Stomach smooth muscle (tissue), 2 donors: ENCODE data around the gene SHKBP1.

ENCODE experiments used
- H3K27ac ChIP-seq: one replicate; pipeline ENCODE4 v1.7.0; 2013; ENCODE audit warnings: mild to moderate bottlenecking, low read length, inconsistent platforms
- H3K27me3 ChIP-seq, 2 donors: one replicate each; pipeline ENCODE4 v1.7.0; 2013; ENCODE audit warnings: low read length in 2 of 2; ENCODE audit not compliant: insufficient read depth in 2 of 2, control insufficient read depth in 1 of 2
- H3K36me3 ChIP-seq, 2 donors: one replicate each; pipeline ENCODE4 v1.7.0; 2013; ENCODE audit warnings: low read length in 2 of 2; ENCODE audit not compliant: control insufficient read depth in 2 of 2, insufficient read depth in 2 of 2
- H3K4me1 ChIP-seq: one replicate; pipeline ENCODE4 v1.7.0; 2013; ENCODE audit warnings: low read length; ENCODE audit not compliant: control insufficient read depth, insufficient read depth
- H3K4me3 ChIP-seq, 2 donors: one replicate each; pipeline ENCODE4 v1.7.0; 2013; ENCODE audit warnings: low read length in 2 of 2
- H3K9ac ChIP-seq, 2 donors: one replicate each; pipeline ENCODE4 v1.7.0; 2013; ENCODE audit warnings: low read length in 2 of 2, mild to moderate bottlenecking in 1 of 2
- H3K9me3 ChIP-seq, 2 donors: one replicate each; pipeline ENCODE4 v1.7.0; 2013; ENCODE audit warnings: low read length in 2 of 2; ENCODE audit not compliant: control insufficient read depth in 2 of 2
- donor health status: healthy.
- donor health status: Pancreatic carcinoma.

Gene SHKBP1

GRCh38 chr19:40603389-40604170, 26.9 kb downstream of the SHKBP1 start:
- Histone ChIP-seq H3K4me1 (peaks cover 63% of the 10 kb centered on the region), H3K9me3 (no peaks in the 10 kb centered on the region), H3K36me3 (no peaks in the 10 kb centered on the region), H3K9ac (peak overlapping the region; percentile 58 to 68), H3K4me3 (peak overlapping the region; percentile 49 to 77), H3K27me3 (peaks cover 4 to 20% of the 10 kb centered on the region in 2 donors), H3K27ac (peak overlapping the region; percentile 73)

- Histone ChIP-seq H3K9ac (no peak overlapping the region), H3K4me1 (peaks cover 58% of the 10 kb centered on the region), H3K9me3 (no peaks in the 10 kb centered on the region), H3K36me3 (no peaks in the 10 kb centered on the region), H3K27ac (peak overlapping the region; percentile 73), H3K4me3 (peak overlapping the region; percentile 49 to 77), H3K27me3 (peaks cover under 1 to 21% of the 10 kb centered on the region in 2 donors)
Observed at GRCh38 chr19:40604171-40604646, 27.5 kb downstream of the SHKBP1 start.

GRCh38 chr19:40604647-40605215, 28.1 kb downstream of the SHKBP1 start:
- Histone ChIP-seq H3K4me1 (peaks cover 57% of the 10 kb centered on the region), H3K9ac (no peak overlapping the region), H3K27me3 (peaks cover 0 to 26% of the 10 kb centered on the region in 2 donors), H3K36me3 (no peaks in the 10 kb centered on the region), H3K9me3 (no peaks in the 10 kb centered on the region), H3K4me3 (peak overlapping the region; percentile 51 to 77), H3K27ac (peak overlapping the region; percentile 24)

- H3K9me3 ChIP-seq: no peaks in the 10 kb centered on the region
- H3K27me3 ChIP-seq: peaks cover 0 to 23% of the 10 kb centered on the region in 2 donors
- peaks cover 57% of the 10 kb centered on the region for H3K4me1 ChIP-seq
- peak overlapping the region; percentile 21 to 61 for H3K9ac ChIP-seq
- H3K36me3 ChIP-seq: no peaks in the 10 kb centered on the region
- H3K4me3 ChIP-seq: peak overlapping the region; percentile 51 to 77
- peak overlapping the region; percentile 24 for H3K27ac ChIP-seq
Observed at GRCh38 chr19:40605216-40605971, 28.7 kb downstream of the SHKBP1 start.

- Histone ChIP-seq H3K9ac (no peak overlapping the region), H3K36me3 (peaks cover 0 to 2% of the 10 kb centered on the region in 2 donors), H3K27me3 (peaks cover 0 to 13% of the 10 kb centered on the region in 2 donors), H3K27ac (no peak overlapping the region), H3K4me3 (no peak overlapping the region), H3K9me3 (no peaks in the 10 kb centered on the region), H3K4me1 (peaks cover 41% of the 10 kb centered on the region)
Observed at GRCh38 chr19:40607311-40608239, 30.9 kb downstream of the SHKBP1 start.

GRCh38 chr19:40608240-40608621, 31.6 kb downstream of the SHKBP1 start:
- Histone ChIP-seq H3K9me3 (no peaks in the 10 kb centered on the region), H3K9ac (no peak overlapping the region), H3K27ac (no peak overlapping the region), H3K36me3 (peaks cover 0 to 2% of the 10 kb centered on the region in 2 donors), H3K27me3 (peaks cover under 1 to 16% of the 10 kb centered on the region in 2 donors), H3K4me3 (no peak overlapping the region), H3K4me1 (peaks cover 36% of the 10 kb centered on the region)

- H3K4me3 ChIP-seq: no peak overlapping the region
- H3K9me3 ChIP-seq: no peaks in the 10 kb centered on the region
- H3K36me3 ChIP-seq: peaks cover 0 to 2% of the 10 kb centered on the region in 2 donors
- H3K27me3 ChIP-seq: peaks cover 5 to 21% of the 10 kb centered on the region in 2 donors
- no peak overlapping the region for H3K9ac ChIP-seq
- H3K27ac ChIP-seq: no peak overlapping the region
- H3K4me1 ChIP-seq: peaks cover 42% of the 10 kb centered on the region
Observed at GRCh38 chr19:40608957-40609356, 32.3 kb downstream of the SHKBP1 start.

- H3K4me1 ChIP-seq: peaks cover 40% of the 10 kb centered on the region
- peak overlapping the region in 1 of 2 donors; percentile 49 for H3K4me3 ChIP-seq
- no peak overlapping the region for H3K9ac ChIP-seq
- H3K9me3 ChIP-seq: no peaks in the 10 kb centered on the region
- H3K36me3 ChIP-seq: peaks cover 0 to 2% of the 10 kb centered on the region in 2 donors
- no peak overlapping the region for H3K27ac ChIP-seq
- peaks cover 8 to 28% of the 10 kb centered on the region in 2 donors for H3K27me3 ChIP-seq
Observed at GRCh38 chr19:40609561-40610395, 33.1 kb downstream of the SHKBP1 start.

GRCh38 chr19:40610396-40611064, 33.9 kb downstream of the SHKBP1 start:
- peaks cover 0 to 2% of the 10 kb centered on the region in 2 donors for H3K36me3 ChIP-seq
- no peaks in the 10 kb centered on the region for H3K9me3 ChIP-seq
- H3K27ac ChIP-seq: no peak overlapping the region
- no peak overlapping the region for H3K9ac ChIP-seq
- H3K27me3 ChIP-seq: peaks cover 8 to 27% of the 10 kb centered on the region in 2 donors
- peak overlapping the region in 1 of 2 donors; percentile 35 for H3K4me3 ChIP-seq
- H3K4me1 ChIP-seq: peaks cover 33% of the 10 kb centered on the region
